ENCODE data around the gene PRPF39. TPM values are rescaled to one million over a fixed set of nuclear protein-coding genes. Genes with fewer than 3 reads are reported as not detected.

Gene PRPF39
- total and polyA plus RNA-seq, 4 donors: 3.1 to 25.1 (median 15.1) TPM

GRCh38 chr14:45123271-45123670, 39.4 kb downstream of the PRPF39 start:
- no peaks in the 10 kb centered on the region for H3K4me1 ChIP-seq (ENCODE audit: control insufficient read depth in 4 of 4, insufficient read depth in 4 of 4, low read length in 3 of 4)
- H3K9ac ChIP-seq (ENCODE audit: low read depth in 1 of 2, low read length in 2 of 2): no peak overlapping the region
- peaks cover 2 to 34% (median 29%) of the 10 kb centered on the region in 4 donors for H3K36me3 ChIP-seq (ENCODE audit: control insufficient read depth in 4 of 4, insufficient read depth in 3 of 4, low read depth in 1 of 4, low read length in 3 of 4)
- no peak overlapping the region for H3K4me3 ChIP-seq (ENCODE audit: low read depth in 1 of 3, low read length in 3 of 3)
- WGBS: 97% methylated on average over 3 of the region's 3 CpGs
- no peak overlapping the region for H3K27ac ChIP-seq (ENCODE audit: low read depth in 1 of 2, low read length in 2 of 2)
- TF ChIP-seq CTCF (IDR thresholded peaks at IDR 0.05; ENCODE audit: low read depth, low read length, missing input control) (no peak), MAX (IDR thresholded peaks at IDR 0.05) (no peak), FOXA1 (IDR thresholded peaks at IDR 0.05) (no peak)
- no peak for DNase-seq (ENCODE audit: low spot score)
- H3K27me3 ChIP-seq (ENCODE audit: control insufficient read depth in 4 of 4, insufficient read depth in 4 of 4, low read length in 3 of 4): no peaks in the 10 kb centered on the region
- H3K9me3 ChIP-seq (ENCODE audit: control insufficient read depth in 4 of 4, low read length in 3 of 4): no peaks in the 10 kb centered on the region

GRCh38 chr14:45125754-45126153, 41.8 kb downstream of the PRPF39 start:
- Histone ChIP-seq H3K27me3 (ENCODE audit: control insufficient read depth in 4 of 4, insufficient read depth in 4 of 4, low read length in 3 of 4) (no peaks in the 10 kb centered on the region), H3K36me3 (ENCODE audit: control insufficient read depth in 4 of 4, insufficient read depth in 3 of 4, low read depth in 1 of 4, low read length in 3 of 4) (peaks cover 1 to 29% (median 14%) of the 10 kb centered on the region in 4 donors), H3K27ac (ENCODE audit: low read depth in 1 of 2, low read length in 2 of 2) (no peak overlapping the region), H3K9me3 (ENCODE audit: control insufficient read depth in 4 of 4, low read length in 3 of 4) (no peaks in the 10 kb centered on the region), H3K4me1 (ENCODE audit: control insufficient read depth in 4 of 4, insufficient read depth in 4 of 4, low read length in 3 of 4) (no peaks in the 10 kb centered on the region), H3K9ac (ENCODE audit: low read depth in 1 of 2, low read length in 2 of 2) (no peak overlapping the region), H3K4me3 (ENCODE audit: low read depth in 1 of 3, low read length in 3 of 3) (no peak overlapping the region)
- no peak for TF ChIP-seq REST (IDR thresholded peaks at IDR 0.05)
- no peak for TF ChIP-seq RAD21 (IDR thresholded peaks at IDR 0.05)
- no peak for DNase-seq (ENCODE audit: low spot score)
- 100% methylated on average over 2 of the region's 2 CpGs for WGBS

GRCh38 chr14:45128963-45129629, 45.2 kb downstream of the PRPF39 start:
- H3K9ac ChIP-seq (ENCODE audit: low read depth in 1 of 2, low read length in 2 of 2): no peak overlapping the region
- no peaks in the 10 kb centered on the region for H3K9me3 ChIP-seq (ENCODE audit: control insufficient read depth in 4 of 4, low read length in 3 of 4)
- WGBS: 96% methylated on average over 1 of the region's 1 CpG
- no peak overlapping the region for H3K4me3 ChIP-seq (ENCODE audit: low read depth in 1 of 3, low read length in 3 of 3)
- peaks cover 0 to 5% (median 1%) of the 10 kb centered on the region in 4 donors for H3K4me1 ChIP-seq (ENCODE audit: control insufficient read depth in 4 of 4, insufficient read depth in 4 of 4, low read length in 3 of 4)
- no peak overlapping the region for H3K27ac ChIP-seq (ENCODE audit: low read depth in 1 of 2, low read length in 2 of 2)
- TF ChIP-seq EGR1 (IDR thresholded peaks at IDR 0.05; ENCODE audit: low read depth in 2 of 2) (no peak), SP1 (IDR thresholded peaks at IDR 0.05) (no peak), ATF3 (IDR thresholded peaks at IDR 0.05) (no peak)
- H3K36me3 ChIP-seq (ENCODE audit: control insufficient read depth in 4 of 4, insufficient read depth in 3 of 4, low read depth in 1 of 4, low read length in 3 of 4): peaks cover 0 to 11% (median 7%) of the 10 kb centered on the region in 4 donors
- DNase-seq (ENCODE audit: low spot score): no peak
- H3K27me3 ChIP-seq (ENCODE audit: control insufficient read depth in 4 of 4, insufficient read depth in 4 of 4, low read length in 3 of 4): no peaks in the 10 kb centered on the region

Measured in liver (tissue), 9 donors.